Activated gamma-delta T cell (primary cell): ENCODE measurements around the gene OLFML3.
"Not testable (repeated sequence)": the region's sequence is repeated elsewhere in the genome, so short reads cannot be mapped to it uniquely, and the experiment has no call there.

Source experiments
- DNase-seq: peaks from one replicate; lab custom pipeline; 2025; lab: John Stamatoyannopoulos, UW

The OLFML3 gene

DNA sequence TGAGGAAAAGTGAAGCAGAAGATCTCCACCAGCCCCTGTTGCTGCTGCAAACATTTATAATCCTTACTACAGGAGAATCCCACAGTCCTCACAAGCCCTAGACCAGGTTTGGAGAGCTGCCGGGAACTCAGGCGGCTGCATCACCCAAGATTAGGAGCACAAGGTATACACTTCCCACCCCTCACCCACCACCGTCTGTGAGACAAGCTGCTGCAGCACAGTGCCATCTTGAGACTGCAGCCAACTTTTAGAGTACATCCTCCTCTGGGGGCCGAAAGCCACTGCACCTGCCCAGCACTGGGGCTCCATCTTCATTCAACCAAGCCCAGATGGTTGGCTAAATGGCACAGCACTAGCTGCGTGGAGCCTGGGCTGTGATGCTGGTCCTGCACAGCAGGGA lies 13.8 kb downstream of the OLFML3 start:
- no peak for DNase-seq

DNA sequence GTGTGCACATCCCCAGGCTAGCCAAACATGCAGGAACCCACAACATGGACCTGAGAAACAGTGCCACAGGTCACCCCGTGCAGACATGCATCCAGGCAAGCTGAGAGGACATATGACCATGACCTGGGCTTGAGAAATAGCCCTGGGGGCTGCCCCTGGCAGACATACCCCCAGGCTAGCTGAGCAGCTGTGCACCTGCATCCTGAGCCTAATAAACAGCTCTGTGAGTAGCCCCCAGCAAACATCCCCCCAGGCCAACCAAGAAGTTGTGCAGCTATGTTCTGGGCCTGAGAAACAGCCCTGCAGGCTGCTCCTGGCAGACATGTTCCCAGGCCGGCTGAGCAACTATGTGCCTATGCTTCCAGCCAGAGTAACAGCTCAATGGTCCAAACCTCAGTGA lies 14.5 kb downstream of the OLFML3 start:
- DNase-seq = no peak

- no peak for DNase-seq
These were observed 16.1 kb downstream of the OLFML3 start for GRCh38 chr1:113995382-113995781.

DNA sequence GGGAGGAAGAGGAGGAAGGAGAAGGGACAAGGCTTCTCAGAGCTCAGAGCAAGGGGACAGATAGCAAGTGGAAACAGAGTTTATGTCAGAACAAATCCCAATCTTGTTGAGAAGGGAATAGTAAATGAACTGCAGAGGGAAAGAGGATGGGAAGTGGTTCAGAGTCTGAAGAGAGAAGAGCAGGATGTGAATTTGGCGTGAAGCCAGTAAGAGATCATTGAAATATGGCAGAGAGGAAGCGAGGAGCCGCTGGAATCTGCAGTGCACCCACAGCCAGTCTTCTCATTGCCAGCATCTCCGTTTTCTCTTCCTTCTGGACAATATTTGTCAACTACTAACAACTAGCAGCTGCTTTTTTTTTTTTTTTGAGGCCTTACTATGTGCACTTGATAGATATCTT lies 19.1 kb downstream of the OLFML3 start:
- no peak for DNase-seq

GRCh38 chr1:113999233-113999632 lies 20.0 kb downstream of the OLFML3 start:
- no peak for DNase-seq

- no peak for DNase-seq
These were observed 20.5 kb downstream of the OLFML3 start for GRCh38 chr1:113999799-114000198.

- DNase-seq = no peak
These were observed 21.1 kb downstream of the OLFML3 start for GRCh38 chr1:114000406-114000805.

DNA sequence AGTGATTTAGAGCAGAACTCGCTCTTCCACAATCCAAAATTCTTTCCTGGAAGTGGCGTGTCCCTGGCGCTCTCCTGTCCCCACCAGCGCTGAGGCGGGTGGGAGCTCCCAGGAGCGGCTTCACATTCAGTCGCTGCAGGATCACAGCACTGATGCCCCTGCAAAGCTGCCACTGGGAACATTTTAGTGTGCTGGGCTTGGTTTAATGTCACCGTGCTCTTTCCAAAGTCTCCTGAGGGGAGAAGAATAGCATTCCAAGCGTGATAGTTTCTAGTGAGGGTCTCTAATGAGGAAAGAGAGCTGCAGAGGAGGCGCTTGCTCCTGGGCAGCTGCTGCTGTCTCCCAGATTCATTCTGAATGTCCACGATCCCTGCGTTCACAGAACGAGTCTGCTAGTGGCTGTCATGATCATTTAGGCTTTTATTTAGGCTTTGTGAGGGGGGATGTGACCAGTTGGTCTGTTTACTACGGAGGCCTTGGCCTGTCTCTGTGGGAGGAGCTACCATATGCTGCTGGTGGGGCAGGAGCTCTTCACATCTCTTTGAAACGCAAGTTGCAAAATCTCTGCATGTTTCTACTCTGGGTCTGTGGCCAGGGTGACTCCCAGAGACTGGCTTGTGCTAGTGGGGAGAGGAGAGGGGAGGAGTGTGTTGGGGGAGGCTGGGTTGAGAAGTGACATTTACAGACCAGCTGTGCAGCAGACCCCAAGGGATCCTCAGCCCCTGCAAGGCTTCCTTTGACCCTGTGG lies 23.4 kb downstream of the OLFML3 start:
- DNase-seq = no peak

DNA sequence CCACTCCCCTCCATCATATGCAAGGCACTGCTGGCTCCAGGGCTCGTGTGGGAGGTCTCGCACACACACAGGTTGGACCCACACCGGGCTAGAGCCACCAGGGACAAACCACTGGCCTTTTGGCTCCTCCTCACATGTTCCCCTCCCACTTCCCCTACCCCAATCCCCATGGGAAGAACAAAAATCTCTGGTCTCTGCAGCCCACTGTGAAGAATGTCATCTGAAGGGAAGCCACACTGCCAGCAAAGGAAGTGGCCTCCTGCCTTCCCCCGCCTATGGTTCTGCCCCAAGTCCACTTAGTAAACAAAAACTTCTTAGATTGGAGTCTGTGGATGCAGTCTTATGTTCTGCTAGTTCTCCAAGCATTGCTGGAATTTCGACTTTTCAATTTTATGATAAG lies 24.2 kb downstream of the OLFML3 start:
- DNase-seq = no peak

DNA sequence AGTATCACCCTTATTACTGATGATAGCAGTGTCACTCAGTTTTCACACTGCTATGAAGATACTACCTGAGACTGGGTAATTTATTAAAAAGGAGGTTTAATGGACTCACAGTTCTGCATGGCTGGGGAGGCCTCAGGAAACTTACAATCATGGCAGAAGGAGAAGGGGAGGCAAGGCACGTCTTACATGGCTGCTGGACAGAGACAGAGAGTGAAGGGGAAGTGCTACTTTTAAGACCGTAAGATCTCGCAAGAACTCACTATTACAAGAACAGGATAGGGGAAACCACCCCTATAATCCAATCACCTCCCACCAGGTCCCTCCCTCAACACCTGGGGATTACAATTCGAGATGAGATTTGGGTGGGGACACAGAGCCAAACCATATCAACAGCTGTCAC lies 27.6 kb downstream of the OLFML3 start:
- DNase-seq = not testable (repeated sequence)

DNA sequence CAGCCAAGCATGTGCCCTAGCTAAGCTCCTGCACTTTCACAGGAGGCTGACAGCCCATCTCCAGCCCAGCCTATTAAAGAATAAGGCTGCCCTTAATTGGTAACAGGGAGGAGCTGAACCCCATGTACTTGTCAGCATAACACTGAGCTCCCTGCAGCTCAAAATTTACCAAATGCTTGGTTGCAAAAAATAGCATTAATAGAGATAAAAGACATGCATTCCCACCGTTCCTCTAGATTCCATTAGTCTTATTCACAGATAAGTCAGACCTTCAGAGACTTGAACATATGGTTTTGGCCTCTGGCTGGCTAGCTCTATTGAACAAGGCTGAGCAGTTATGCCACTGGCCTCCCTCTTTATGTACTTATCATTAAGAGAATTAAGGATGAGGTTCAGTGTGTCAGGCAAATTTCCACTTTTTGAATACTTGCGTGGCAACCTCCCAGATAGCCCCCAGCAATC lies 29.2 kb downstream of the OLFML3 start:
- DNase-seq = no peak

DNA sequence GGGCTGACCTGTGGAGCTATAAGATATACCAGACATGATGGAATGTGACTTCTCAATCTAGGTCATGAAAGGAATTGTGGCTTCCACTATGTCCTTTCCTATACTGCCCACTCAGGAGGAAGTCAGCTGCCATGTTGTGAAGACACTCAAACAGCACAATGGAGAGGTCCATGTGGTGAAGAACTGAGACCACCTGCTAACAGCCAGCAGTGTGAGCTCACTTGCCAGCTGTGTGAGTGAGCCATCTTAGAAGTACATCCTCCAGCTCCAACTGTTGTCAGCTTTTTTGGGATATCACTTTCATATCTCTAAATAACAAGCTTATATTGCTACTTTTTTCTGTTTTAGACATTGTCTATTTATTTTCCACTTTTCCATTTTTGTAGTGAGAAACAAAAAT lies 29.7 kb downstream of the OLFML3 start:
- DNase-seq = no peak

GRCh38 chr1:114009393-114009792 lies 30.1 kb downstream of the OLFML3 start:
- no peak for DNase-seq

DNA sequence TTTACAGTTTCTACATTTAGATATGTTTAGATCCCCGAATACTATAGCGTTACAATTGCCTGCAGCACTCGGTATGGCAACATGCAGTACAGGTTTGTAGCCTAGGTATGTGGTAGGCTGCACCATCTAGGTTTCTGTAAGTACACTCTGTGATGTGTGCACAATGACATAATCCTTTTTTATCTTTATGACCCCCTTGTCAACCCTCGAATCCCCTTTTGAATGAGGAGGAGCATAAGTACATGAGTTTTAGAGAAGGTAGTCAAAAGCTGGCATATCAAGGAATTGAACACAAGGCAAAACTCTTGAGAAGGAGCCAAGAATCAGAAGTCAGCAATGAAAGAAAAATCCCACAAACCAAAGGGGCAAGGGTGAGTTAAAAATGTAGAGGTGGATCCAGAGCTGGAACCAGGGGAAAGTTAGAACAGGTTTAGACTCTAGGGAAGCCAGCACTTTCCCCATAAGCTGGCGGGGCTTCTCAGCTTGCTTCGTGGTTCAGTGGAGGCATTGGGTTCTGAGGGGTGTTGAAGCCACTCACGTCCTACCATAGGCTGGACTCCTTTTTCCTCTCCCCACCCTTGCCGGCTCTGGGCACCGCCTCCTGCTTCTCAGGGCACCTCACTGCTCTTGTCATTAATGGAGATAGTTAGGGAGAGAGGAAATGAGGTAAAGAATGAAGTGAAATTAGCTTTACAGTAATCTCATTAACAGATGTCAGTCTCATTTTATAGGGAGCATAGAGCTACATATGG lies 31.3 kb downstream of the OLFML3 start:
- DNase-seq = no peak

DNA sequence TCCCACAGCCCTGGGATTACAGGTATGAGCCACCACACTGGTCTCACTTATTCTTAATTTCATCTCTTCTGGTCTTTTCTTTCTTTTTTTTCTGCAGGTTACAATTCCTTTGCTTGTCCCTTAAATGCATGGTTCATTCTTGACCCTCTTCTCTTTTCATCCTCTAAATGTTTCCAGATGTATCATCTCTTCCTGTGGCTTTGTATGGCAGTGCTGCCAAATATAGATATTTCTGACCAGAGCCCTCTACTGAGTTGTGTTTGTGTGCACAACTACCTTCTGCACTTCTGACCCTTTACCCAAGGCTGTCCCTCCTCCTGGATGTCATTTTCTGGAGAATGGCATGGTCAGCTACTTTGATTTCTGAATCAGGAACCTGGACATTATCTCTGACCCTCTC lies 32.5 kb downstream of the OLFML3 start:
- no peak for DNase-seq

GRCh38 chr1:114015075-114015474 lies 35.8 kb downstream of the OLFML3 start:
- no peak for DNase-seq

- DNase-seq = not testable (repeated sequence)
These were observed 40.5 kb downstream of the OLFML3 start for GRCh38 chr1:114019724-114020123.

DNA sequence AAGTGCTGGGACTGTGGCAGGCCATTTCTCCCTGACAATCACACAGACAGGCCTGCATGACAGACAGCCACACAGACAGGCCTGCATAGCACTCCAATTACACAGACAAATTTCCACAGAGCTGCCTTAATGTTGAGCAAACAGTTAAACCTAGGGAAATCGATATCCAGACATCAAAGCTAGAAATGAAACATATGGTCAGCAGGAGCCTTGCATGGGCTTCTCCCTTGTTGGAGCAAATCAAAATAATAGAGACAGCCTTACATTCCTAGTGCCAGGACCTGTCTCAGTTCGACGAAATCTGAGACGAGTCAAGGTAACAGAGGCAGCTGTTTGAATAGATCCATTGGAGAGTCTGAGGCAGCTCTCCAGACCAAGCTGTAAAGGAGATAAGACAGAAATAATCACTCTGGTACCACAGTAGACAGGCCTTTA lies 42.4 kb downstream of the OLFML3 start:
- DNase-seq = no peak

- no peak for DNase-seq
These were observed 43.6 kb downstream of the OLFML3 start for GRCh38 chr1:114022877-114023276.

- no peak for DNase-seq
These were observed 44.1 kb downstream of the OLFML3 start for GRCh38 chr1:114023377-114023776.

DNA sequence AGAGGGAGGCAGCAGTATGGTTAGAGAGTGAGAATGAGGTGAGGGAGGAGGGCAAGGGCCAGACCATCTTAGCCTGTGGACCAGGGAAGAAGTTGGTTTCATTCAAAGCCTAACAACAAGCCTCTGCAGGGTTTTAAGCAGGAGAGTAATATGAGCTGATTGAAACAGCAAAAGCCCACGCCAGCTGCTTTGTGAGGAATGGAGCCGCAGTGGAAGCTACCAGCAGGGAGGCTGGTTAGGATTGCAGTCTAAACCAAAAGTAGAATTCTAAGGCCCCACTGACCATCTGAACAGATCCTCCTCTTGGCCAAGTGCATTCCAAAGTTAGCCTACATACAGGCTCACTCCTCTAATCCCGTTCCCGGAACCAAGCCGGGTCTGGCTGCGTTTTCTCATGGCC lies 44.8 kb downstream of the OLFML3 start:
- no peak for DNase-seq

GRCh38 chr1:114025609-114026401 lies 46.5 kb downstream of the OLFML3 start:
- DNase-seq = no peak

GRCh38 chr1:114026797-114027196 lies 47.5 kb downstream of the OLFML3 start:
- no peak for DNase-seq
